Activated CD4-positive, alpha-beta T cell treated with anti-CD3 and anti-CD28 coated beads for 4 hours (primary cell): Measurements from ENCODE around the gene AARS2.
A peak's percentile ranks its signal among the peaks of the same experiment; 100 is the strongest.

Source experiments
- DNase-seq, 2 donors: peaks; one replicate each; pipeline ENCODE4 v3.0.0-alpha.2; 2020

Gene AARS2

GRCh38 chr6:44298864-44299263 is 14.3 kb downstream of the AARS2 start:
- DNase-seq = no peak

DNA sequence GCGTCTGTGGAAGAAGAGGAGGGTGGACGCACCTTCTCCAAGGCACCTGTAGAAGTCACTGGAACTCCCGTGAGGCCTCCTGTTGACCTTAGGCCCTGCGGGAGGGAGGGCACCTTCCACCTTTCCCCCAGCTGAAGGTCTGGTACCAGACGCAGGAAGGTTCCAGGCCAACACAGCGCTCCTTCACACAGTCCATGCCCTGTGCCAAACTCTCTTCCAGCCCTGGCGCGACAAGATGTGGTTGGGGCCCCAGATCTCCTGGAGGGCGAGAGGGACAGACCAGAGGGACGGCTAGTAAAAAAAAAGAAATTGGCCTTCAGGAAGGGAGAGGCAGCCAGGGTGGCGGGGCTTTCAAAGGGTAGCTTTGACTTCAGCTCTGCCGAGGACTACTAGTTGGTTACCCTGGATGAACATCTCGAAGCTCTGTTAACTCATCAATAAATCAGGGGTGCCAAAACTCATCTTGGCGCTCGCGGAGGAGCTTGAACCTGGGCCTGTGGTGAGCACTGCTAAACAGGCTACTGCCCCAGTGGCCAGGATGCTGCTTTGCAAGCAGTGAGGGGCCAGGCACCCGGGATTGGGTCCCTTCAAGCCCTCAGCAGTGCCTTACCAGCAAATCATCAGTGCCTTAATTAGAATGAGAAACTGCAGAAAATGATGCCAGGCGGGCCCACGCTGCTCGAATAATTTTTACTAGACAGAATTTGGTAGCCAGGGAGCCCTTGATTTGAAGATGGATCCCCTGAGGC is 14.9 kb downstream of the AARS2 start:
- DNase-seq = no peak

DNA sequence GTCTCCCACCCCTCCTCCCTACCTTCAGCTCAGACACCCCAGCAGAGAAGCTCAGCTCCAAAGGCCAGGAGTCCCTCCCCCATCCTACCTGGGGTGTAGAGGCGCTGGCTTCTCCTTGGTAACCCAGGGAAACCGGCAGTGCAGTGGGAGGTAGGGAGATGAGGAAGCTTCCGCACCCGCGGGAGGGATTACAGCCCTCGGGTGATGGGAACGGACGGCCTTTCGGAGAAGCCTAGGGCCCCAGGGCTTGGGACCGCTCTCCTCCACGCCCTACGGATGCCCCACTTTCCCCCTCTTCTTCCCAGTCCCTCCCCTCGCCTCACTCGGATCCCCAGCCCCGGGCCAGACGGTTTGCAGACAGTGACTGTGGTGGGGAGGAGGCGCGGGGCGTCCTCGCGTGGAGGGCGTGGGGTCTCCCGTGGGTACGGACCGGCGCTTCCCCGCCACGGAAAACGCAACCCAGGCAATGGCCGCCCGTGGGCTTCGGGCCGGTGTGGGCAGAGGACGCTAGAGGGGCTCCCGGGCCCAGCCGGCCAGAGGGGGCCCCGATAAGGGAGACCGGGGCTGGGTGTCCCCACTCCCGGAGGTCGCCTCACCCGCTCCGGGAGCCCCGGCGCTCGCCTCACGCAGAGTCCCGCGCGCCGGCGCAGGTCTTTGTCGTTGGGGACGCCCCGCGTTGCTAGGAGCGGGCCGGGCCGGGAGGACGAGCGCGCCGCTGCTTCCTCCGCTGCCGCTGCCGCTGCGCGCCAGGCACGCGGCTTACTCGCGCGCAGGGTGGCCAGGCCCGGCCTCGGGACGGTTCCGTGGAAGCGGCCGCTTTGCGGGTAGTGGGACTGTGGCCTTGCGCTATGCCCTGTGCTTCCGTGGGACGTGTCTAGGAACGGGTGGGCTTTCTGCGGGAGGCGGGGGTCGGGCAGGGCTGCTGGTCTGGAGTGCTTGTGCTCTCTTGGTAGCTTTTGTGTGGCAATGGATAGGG is 15.8 kb downstream of the AARS2 start:
- peak; percentile 37 to 38 for DNase-seq

DNA sequence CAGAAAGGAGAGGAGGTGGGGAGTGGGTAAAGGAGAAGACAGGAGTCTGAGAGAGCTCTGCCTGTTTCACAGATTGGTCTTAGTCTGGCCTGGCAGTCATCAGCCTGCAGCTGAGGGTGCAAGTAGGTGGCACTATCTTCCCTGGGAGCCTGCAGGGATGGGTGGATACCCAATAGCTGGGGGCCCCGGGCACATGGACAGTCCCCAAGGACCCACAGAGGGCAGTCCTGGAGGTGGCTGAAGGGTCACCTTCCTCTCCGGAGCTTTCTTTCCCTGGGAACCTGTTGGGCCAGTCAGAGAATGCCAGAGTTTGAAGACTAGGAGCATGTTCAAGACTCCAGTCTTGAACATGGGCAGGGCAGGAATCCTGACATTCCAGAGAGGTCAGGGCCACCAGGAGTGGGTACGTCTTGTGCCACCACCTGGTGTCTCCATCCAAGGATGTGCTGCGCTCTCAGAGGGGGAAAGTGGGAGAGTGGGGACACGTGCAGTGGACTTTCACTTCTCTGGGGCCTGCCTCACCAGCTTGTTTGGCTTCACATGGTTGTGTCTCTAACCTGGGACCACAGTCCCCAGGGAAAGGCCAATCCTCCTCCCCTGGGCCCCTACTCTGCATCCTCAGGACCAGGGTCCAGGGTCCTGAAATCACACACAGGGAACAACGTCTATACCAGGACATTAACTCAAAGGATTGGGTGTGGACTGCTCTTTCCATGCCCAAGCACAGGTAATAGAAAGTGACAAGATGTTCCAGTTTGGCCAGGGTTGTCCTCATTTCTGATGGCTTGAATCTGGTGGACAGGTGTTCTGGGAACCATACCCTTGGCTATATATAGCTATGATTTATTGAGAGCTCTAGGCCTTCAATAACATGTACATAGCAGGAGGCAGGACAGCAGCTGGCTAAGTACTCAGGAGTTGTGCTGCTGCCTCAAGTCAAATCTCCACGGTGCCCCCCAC is 18.0 kb downstream of the AARS2 start:
- no peak for DNase-seq

DNA sequence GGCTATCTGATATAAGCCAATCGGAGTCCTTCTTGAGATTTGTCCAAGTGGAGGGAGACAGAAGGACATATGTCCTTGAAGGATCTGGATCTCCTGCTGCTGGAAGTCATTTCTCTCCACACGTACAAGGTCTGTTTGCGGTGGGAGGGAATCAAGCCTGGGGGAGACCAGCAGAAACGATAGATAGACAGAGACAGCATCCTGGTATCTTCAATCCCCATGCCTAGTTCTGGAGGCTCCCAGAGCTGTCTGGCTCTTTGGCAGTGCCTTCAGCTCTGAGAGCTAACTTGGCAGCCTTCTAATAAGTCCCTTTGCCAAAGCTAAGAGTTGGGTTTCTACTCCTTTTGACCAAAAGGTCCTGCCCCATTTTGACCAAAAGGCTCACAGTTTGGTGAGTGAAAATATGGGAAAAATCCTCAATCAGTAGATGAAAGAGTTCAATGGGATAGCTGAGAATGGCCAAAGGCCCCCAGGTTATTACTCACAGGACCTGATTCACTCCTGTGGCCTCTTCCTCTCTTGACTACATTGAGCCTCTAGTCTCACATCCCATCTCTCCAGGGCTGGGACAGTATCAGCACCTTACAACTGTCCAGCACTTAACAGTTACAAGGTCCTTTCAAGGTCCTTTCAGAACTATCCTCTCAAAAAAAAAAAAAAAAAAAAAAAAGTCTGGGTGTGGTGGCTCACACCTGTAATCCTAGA is 20.3 kb downstream of the AARS2 start:
- DNase-seq = no peak

- no peak for DNase-seq
Observed at GRCh38 chr6:44291841-44292240, 21.3 kb downstream of the AARS2 start.

GRCh38 chr6:44289726-44290260 is 23.4 kb downstream of the AARS2 start:
- DNase-seq = no peak

DNA sequence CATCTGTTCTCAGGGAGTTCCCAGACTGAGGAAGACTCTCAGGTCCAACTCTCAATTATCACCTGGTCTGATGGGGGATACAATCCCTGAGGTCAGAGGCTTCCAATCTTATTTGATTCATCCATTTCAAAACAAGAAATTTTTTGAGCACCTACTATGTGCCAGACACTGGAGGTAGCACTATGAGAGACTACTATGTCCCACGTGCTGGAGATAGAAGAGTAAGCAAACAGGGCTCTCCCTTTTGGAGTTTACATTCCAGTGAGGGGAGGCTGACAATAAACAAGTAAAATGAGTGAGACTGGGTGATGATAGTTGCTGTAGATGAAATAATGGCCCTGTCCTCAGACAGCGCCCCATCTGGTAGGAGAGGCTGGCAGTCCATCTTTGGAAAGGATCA is 26.4 kb downstream of the AARS2 start:
- DNase-seq = no peak

DNA sequence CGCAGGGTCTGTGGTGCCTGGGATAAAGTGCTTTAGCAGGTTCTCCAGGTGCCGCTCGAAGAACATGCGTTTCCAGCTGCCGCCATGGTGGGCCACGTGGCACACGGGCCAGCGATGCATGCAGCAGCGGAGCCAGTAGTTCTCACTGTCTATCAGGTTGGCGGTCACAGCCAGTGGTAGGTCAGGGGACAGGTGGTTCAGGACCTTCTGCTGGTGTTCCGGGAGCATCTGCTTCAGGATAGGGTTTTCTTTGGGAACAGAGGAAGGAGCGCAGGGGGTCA is 26.9 kb downstream of the AARS2 start:
- no peak for DNase-seq

DNA sequence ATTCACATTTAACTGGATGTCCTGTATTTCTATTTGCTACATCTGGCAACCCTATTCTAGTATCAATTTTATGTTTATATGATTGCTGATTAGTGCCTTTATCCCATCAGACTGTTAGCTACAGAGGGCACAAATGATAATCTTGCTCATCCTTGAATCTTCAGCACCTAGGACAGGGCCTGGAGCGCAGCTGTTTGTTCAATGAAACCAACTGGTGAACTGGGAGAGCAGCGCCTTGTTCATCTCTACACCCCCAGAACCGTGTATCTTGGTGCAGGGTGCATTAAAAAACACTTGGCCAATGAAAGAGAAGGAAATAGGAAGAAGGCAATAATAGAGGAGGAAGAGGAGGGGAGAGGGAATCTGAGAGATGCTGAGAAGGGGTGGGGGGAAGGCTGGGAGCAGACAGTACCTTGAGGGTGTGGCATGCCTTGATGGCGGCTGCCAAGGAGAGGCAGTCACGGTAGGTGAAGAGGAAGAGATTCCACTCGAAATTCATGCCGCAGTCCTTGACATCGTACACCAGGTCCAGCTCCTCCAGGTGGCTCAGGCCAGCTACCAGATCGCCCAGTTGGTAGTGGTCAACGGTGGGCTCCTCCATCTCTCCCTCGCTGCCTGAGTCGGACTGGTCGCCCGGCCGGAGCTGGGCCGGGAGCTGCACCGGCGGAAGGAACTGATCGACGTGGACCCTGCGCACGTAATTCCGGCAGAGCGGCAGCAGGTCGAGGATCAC is 27.4 kb downstream of the AARS2 start:
- DNase-seq = no peak

DNA sequence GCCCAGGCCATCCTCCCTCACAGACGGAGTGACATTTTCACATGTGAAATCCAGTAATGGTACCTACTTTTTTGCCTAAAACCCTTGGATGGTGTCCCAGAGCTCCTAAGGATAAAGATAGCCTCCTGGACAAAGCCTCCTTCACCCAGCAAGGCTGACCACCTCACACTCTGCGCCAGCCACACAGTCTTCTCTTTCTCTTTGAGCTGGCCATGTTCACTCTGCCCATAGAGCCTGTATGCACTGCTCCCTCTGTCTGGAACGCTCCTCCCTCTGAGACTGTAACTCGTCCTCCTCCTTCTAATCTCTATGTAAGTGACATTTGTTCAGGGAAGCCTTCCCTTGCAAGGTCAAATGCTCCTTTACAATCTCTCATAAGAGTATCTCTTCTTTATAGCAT is 28.3 kb downstream of the AARS2 start:
- DNase-seq = no peak

DNA sequence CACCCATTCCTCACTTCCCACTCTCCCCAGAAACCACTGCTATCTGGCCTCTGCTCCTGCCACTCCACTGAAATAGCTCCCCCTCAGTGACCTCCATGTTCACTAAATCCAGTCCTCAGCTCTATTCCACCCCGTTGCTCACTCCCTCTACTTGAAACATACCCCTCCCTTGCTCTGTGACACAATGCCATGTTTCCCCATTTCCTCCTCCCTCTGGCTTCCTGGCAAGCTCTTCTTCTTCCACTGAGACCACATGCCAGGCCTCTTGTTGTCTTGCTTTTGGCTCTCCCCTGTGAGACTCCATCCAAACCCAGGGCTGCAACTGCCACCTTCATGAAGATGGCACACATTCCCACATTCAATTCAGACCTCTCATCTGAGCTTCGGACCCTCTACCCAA is 29.0 kb downstream of the AARS2 start:
- no peak for DNase-seq

DNA sequence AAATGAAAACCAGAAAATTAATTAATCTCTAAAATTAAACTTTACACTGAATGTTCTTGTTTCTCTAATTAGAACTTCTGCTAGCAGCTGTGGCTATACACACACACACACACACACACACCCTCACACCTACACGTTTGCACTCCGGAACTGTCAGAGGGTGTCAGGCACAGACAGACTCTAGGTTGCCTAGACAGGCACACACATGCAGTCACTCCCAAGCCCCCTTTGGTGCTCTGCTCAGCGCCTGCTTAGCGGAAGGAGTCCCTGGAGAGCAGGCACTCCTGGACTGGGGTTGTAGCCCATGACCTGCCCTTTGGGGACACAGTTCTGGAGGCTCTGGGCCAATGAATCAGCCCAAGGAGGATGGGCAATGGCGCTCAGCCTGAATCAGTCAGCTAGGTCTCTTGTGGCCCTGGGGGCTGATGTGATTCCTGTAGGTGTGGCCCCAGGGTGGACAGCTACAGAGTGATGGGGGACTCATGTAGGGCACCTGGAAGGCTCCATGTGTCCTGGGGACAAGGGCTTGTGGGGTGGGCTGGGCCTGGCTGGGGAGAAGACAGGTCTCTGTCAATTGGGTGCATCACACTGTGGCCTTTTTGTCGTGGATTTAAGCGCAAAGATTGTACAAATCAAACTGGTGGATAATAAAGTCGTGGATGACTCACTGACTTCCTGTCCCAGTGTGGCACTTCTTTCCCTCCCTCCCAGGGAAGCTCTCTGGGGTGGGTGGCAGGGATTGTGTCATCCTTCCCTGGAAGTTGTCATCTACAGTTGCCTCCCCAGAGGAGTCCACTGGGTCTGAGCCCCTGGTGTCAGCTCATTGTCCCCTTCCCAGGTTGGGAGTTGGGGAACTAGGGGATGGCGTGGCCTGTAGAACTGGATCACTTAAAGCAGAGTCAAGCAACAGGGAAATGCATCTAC is 34.1 kb downstream of the AARS2 start:
- no peak for DNase-seq

DNA sequence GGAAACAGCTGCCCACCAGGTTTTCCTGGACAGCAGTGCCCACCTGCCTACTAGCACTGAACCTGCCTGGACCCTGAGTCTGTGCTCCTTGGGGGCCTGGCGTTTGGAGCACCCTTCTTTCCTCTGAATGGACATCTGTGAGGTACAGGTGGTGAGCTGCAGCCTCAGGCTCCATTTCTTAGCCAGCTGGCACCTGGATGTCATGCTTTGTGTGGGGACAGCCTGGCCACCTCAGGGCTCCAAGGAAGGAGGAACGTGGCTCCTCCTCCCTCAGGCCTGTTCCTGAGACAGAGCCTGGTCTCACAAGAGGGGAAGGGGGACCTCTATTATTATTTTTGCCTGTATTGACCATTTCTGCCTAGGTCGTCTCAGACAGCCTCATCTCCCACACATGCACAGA is 34.8 kb downstream of the AARS2 start:
- DNase-seq = no peak

GRCh38 chr6:44277763-44278162 is 35.4 kb downstream of the AARS2 start:
- DNase-seq = no peak

- DNase-seq = no peak
Observed at GRCh38 chr6:44276667-44277640, 36.2 kb downstream of the AARS2 start.

DNA sequence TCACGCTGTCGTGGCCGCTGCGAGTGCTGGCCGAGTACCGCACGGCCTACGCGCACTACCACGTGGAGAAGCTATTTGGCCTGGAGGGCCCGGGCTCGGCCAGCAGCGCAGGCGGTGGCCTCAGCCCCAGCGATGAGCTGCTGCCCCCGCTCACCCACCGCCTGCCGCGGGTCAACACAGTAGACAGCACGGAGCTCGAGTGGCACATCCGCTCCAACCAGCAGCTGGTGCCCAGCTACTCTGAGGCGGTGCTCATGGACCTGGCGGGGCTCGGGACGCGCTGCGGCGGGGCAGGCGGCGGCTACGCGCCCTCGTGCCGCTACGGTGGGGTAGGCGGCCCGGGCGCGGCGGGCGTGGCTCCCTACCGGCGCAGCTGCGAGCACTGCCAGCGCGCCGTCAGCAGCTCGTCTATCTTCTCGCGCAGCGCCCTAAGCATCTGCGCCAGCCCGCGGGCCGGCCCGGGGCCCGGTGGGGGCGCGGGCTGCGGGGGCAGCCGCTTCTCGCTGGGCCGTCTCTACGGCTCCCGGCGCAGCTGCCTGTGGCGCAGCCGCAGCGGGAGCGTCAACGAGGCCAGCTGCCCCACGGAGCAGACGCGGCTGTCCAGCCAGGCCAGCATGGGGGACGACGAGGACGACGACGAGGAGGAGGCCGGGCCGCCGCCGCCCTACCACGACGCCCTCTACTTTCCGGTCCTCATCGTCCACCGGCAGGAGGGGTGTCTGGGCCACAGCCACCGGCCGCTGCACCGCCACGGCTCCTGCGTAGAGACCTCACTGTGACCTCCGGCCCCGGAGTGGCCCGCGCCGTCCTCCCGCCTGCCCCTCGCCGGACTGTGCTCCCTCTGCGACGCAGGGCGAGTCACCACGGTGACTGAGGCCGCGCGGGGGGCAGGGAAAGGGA is 37.1 kb downstream of the AARS2 start:
- DNase-seq = peak in 1 of 2 donors; percentile 29

GRCh38 chr6:44275271-44275748 is 37.8 kb downstream of the AARS2 start:
- DNase-seq = no peak
